ENCODE results near the gene PARL.

DNA sequence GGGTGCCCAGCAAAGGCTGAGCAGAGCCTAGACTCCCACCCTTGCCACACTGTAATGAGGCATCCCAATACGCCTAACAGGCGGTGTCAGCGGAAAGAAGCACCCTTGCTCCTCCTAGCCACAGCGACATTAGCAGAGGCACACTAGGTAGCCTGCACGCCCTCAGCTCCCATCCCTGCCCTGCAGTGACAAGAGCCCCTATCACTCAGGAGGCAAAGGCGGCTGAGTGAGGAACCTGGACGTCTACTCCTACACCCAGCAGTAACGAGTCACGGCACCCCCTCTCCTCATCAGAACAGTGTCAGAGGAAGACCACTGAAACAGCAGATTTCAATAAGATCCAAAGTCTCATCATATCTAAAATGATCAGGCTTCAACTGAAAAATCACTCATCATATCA is 47.3 kb downstream of the PARL start:
- TF ChIP-seq, protein P1, sequence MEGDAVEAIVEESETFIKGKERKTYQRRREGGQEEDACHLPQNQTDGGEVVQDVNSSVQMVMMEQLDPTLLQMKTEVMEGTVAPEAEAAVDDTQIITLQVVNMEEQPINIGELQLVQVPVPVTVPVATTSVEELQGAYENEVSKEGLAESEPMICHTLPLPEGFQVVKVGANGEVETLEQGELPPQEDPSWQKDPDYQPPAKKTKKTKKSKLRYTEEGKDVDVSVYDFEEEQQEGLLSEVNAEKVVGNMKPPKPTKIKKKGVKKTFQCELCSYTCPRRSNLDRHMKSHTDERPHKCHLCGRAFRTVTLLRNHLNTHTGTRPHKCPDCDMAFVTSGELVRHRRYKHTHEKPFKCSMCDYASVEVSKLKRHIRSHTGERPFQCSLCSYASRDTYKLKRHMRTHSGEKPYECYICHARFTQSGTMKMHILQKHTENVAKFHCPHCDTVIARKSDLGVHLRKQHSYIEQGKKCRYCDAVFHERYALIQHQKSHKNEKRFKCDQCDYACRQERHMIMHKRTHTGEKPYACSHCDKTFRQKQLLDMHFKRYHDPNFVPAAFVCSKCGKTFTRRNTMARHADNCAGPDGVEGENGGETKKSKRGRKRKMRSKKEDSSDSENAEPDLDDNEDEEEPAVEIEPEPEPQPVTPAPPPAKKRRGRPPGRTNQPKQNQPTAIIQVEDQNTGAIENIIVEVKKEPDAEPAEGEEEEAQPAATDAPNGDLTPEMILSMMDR (IDR thresholded peaks at IDR 0.05) = no peak
- TF ChIP-seq POLR2AphosphoS5 (IDR thresholded peaks at IDR 0.05; ENCODE audit: low read depth, low read length) (no peak), MXI1 (IDR thresholded peaks at IDR 0.05; ENCODE audit: low read depth, low read length) (no peak), GABPA (IDR thresholded peaks at IDR 0.05; ENCODE audit: low read depth) (no peak), SIN3A (IDR thresholded peaks at IDR 0.05; ENCODE audit: borderline replicate concordance, low read depth, low read length) (no peak)

Data from SK-N-SH (cell line).